ENCODE results near the gene BICDL1.

Gene BICDL1

DNA sequence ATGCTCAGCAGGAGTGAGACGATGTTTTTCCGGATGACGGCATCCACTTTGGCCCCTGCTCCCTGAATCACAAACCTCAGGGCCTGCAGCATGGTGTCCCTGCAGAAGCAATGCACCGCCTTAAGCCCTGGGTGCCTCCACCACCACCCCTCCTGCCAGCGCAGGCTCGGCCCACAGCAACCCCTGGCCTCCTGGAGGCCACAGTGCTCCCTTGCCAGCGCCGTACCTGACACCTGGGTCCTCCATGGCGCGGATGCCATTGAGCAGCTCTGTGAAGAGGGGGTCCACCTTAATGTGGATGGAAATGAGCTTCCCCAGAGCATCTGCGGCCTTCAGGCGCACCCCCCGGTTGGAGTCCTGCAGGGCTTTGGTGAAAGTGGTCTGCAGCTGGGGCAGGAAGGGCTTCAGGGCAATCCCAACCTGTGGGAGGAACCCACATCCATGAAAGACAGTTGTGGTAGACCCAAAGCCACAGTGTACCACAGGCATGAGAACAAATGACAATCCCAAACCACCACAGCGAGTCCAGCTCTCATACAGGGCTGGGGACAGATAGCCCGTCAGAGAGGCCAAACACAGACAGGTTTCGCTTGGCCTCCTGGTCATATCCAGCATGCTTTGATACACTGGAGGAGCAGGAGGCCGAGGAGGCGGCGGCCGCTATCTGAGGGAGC is 145.4 kb downstream of the BICDL1 start:
- no peak for DNase-seq

DNA sequence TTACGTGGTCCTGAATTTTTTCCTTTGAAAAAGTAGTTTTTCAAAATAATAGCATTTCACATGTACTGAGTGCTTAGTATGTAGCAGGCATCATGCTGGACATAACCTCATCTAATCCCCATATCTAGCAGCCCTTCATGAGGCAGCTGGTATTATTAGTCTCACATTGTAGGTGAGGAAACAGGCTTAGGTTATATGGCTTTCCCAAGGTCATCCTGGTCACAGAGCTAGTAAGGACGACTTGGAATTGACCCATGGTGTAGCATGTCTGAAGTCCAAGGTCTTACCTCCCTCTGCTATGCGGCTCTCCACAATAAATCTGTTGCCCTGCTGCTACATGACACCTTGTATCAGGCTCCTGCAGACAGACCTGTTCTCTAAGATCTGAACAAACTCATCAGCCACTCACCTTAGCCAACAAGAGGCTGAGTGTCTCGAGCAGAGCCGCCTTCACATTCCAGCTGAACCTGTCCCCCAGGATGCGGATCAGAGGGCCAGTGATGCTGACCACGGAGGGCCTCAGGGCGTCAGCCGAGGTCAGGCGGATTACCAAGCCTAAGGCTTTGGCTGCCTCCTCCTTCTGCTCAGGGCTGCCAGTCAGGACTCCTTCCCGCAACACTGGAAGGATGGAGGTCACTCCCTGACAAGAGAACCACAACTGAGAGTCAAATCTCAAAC is 147.2 kb downstream of the BICDL1 start:
- DNase-seq = no peak

DNA sequence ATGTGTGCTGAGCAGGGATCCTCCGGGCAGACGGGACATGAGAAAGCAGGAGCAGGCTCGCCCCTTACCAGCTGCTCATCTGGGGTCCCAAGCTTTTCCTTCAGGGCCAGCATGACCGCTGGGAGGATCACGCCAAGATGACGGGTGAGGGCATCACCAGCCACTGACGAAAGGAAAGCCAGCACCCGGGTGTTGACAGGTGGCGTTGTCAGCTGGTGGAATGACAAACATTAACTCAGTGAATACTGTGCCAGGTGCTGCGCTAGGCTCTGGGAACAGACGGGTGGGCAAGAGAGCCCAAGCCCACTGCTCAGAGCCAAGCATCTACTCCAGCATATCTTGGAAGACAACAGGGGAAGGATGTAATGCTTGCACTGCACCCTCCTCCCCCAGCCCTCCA is 148.8 kb downstream of the BICDL1 start:
- DNase-seq = no peak

DNA sequence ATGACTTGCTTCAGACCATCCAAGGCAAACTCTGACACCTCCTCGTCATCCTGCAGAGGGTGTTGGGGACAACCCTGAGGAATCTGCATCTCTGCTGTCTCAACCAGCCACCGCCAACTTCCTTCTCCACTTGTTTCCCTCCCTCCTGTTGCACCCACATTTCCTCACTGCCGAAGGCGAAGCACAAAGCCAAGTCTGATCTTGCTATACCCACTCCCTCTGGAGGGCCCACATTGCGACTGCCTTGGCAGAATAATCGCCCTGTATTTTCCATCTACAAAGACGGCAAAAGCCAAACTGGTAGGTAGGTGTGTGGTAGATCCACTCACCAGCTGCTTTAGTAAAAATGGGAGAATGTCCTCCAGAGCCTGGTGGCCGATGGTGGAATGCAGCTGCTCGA is 149.3 kb downstream of the BICDL1 start:
- no peak for DNase-seq

DNA sequence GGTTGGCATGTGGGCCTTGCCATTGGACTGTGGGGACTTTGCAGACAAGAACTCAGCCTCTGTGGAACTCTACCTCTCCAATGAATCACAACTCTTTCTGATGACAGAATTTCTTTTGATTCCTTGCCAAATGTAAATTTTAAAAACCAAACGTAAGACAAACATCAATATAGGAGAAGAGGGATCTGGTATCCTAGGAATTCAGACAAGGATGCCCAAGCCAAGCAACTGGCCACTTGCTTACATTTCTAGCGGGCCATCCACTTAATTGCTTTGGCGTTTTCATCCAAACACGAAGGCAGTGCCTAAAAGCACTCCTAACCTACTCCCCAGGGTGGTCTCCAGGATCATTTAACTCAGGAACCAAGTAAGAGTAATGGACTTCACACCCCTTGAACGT is 150.9 kb downstream of the BICDL1 start:
- DNase-seq = no peak

DNA sequence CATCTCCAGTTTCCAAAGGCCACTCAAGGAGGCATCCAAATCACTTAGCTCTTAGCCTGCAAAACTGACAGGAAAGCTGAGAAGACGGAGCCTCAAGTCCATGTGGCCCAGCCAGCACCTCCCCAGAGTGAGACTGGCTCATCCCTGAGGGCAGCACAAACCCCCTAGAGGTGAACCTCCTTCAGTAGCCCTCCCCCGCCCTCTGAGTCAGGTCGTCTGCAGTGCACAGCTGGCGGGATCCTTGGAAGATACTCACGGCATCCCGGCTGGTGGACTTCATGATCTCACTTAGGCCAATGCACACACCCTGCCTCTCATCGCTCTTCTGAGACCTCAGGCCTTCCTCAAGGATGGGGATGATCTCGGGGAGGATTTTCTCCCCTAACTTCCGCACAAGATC is 151.6 kb downstream of the BICDL1 start:
- no peak for DNase-seq

DNA sequence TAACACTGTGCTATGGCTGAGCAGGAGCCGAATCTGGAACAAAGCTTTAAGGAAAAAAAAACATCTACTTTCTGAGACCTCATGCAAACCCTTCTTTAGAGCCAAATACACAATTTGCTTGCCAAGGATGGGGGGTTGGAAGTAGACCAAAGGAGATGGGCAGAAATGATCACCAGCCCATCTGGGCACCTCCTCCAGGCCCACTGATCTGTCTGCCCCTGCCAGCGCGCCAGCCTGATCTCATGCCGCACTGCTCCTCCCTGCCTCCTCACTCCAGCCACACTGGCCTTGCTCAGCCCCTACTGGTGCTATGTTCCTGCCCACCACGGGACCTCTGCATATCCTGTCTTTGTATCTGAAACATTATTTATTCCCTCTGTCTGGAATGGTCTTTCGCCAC is 152.3 kb downstream of the BICDL1 start:
- DNase-seq = no peak

DNA sequence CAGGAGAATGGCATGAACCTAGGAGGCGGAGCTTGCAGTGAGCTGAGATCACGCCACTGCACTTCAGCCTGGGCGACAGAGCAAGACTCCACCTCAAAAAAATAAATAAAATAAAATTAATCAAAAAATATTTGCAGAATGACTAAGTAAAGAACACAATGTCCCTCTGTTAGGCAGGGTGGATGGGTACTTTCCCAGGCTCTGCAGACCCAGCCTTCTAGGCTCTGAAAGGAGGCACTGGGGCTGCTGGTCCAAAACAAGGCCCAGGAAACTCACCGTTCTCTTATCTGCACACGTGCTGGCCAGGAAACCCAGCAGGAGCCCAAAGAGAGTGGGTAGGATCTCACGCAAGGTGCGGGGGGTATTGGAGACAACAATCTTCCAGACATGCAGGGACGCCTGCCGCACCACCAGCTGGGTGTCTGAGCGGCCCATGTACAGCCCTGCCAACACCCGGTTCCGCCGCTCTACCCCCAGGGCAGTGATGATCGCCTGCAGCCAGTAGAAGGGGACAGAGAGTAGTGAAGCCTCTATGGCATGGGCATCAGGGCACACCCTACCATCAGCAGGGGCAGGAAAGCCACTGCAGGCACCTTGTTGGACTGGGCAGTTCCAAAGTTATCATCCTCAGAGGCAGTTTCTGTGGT is 153.3 kb downstream of the BICDL1 start:
- no peak for DNase-seq

All from NCI-H2081 treated with DMSO at 0.1 percent for 48 hours (cell line).